ENCODE data around the gene FREM3. TPM values are rescaled to one million over a fixed set of nuclear protein-coding genes. Genes with fewer than 3 reads are reported as not detected.

The FREM3 gene
- total RNA-seq, 1 donor from 2014 or later = not detected

DNA sequence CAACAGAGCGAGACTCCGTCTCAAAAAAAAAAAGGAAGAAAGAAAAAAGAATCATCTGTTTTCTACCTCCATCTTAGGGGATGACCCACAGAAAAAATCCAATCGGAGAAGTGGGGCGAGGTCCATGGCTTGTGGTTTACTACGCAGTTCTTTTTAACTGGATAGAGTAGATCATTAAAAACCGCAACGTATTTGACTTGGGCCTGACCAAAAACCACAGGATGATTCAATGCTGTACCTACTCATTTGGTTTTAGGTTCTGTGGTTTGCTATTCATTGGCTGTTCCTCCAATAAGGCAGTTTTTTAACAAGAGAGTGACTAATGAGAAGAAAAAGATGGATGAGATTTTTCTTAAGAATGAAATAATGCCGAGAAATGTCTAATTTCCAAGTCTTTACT is 83.7 kb downstream of the FREM3 start:
- Mint-ChIP-seq H3K36me3 (no peaks in the 10 kb centered on the region), H3K9me3 (no peaks in the 10 kb centered on the region), H3K4me3 (no peak overlapping the region), H3K27me3 (ENCODE audit: insufficient read depth, low read depth) (peaks cover 4% of the 10 kb centered on the region), H3K27ac (no peak overlapping the region), H3K4me1 (no peaks in the 10 kb centered on the region)
- no peak overlapping the region for H3K9ac ChIP-seq
- no peaks in the 10 kb centered on the region for H4K20me1 ChIP-seq (ENCODE audit: low read depth)
- H3K4me3 ChIP-seq = no peak overlapping the region
- H3K4me1 ChIP-seq = no peaks in the 10 kb centered on the region
- no peak overlapping the region for H3K27ac ChIP-seq
- DNase-seq (ENCODE audit: low spot score) = no peak
- no peak overlapping the region for H3K4me2 ChIP-seq
- H3F3A ChIP-seq (ENCODE audit: low read depth) = no peaks in the 10 kb centered on the region
- TF ChIP-seq EZH2 (IDR thresholded peaks at IDR 0.05) (no peak), EZH2phosphoT487 (IDR thresholded peaks at IDR 0.05) (no peak)
- TF ChIP-seq, protein P1, sequence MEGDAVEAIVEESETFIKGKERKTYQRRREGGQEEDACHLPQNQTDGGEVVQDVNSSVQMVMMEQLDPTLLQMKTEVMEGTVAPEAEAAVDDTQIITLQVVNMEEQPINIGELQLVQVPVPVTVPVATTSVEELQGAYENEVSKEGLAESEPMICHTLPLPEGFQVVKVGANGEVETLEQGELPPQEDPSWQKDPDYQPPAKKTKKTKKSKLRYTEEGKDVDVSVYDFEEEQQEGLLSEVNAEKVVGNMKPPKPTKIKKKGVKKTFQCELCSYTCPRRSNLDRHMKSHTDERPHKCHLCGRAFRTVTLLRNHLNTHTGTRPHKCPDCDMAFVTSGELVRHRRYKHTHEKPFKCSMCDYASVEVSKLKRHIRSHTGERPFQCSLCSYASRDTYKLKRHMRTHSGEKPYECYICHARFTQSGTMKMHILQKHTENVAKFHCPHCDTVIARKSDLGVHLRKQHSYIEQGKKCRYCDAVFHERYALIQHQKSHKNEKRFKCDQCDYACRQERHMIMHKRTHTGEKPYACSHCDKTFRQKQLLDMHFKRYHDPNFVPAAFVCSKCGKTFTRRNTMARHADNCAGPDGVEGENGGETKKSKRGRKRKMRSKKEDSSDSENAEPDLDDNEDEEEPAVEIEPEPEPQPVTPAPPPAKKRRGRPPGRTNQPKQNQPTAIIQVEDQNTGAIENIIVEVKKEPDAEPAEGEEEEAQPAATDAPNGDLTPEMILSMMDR (IDR thresholded peaks at IDR 0.05) = no peak
- H2AFZ ChIP-seq (replicated peaks) = no peak overlapping the region
- no peaks in the 10 kb centered on the region for H3K36me3 ChIP-seq
- H3K9me3 ChIP-seq (ENCODE audit: low read depth) = no peaks in the 10 kb centered on the region
- H3K27me3 ChIP-seq = no peaks in the 10 kb centered on the region
- no peaks in the 10 kb centered on the region for H3K79me2 ChIP-seq (ENCODE audit: low read depth)

DNA sequence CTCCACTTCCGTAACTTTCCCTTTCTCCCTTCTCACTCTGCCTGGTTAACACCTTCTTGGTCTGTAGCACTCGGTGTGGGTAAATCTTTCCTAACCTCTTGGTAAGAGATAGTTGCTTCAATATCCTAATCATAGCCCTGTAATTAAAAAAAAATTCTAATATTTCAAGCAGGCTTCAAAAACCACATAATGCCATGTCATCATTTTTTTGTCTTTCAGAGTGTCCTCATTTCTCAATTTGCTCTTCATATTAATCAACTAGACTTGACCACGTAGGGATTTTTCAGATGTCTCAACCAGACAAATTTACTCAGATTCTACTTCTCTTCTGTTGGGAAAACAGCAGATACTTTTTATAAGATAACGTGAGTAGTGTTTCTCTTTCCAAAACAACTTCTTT is 91.0 kb downstream of the FREM3 start:
- Mint-ChIP-seq H3K4me3 (no peak overlapping the region), H3K9me3 (no peaks in the 10 kb centered on the region), H3K27ac (no peak overlapping the region), H3K36me3 (no peaks in the 10 kb centered on the region), H3K27me3 (ENCODE audit: insufficient read depth, low read depth) (no peaks in the 10 kb centered on the region), H3K4me1 (no peaks in the 10 kb centered on the region)
- Histone ChIP-seq H3K9ac (no peak overlapping the region), H3K79me2 (ENCODE audit: low read depth) (no peaks in the 10 kb centered on the region), H3K9me3 (ENCODE audit: low read depth) (no peaks in the 10 kb centered on the region), H4K20me1 (ENCODE audit: low read depth) (no peaks in the 10 kb centered on the region), H3K27me3 (no peaks in the 10 kb centered on the region), H3K4me3 (no peak overlapping the region), H3K27ac (no peak overlapping the region), H2AFZ (replicated peaks) (no peak overlapping the region), H3K4me1 (no peaks in the 10 kb centered on the region), H3K36me3 (no peaks in the 10 kb centered on the region), H3F3A (ENCODE audit: low read depth) (no peaks in the 10 kb centered on the region), H3K4me2 (no peak overlapping the region)
- DNase-seq (ENCODE audit: low spot score) = no peak
- TF ChIP-seq EZH2 (IDR thresholded peaks at IDR 0.05) (no peak), EZH2phosphoT487 (IDR thresholded peaks at IDR 0.05) (no peak)
- TF ChIP-seq, protein P1 (IDR thresholded peaks at IDR 0.05) = no peak

- Histone ChIP-seq H3K79me2 (ENCODE audit: low read depth) (no peaks in the 10 kb centered on the region), H3K27ac (no peak overlapping the region), H3K27me3 (no peaks in the 10 kb centered on the region), H3F3A (ENCODE audit: low read depth) (no peaks in the 10 kb centered on the region), H3K9me3 (ENCODE audit: low read depth) (no peaks in the 10 kb centered on the region), H3K4me1 (no peaks in the 10 kb centered on the region), H2AFZ (replicated peaks) (no peak overlapping the region), H3K4me3 (no peak overlapping the region), H4K20me1 (ENCODE audit: low read depth) (no peaks in the 10 kb centered on the region), H3K36me3 (no peaks in the 10 kb centered on the region), H3K9ac (no peak overlapping the region), H3K4me2 (no peak overlapping the region)
- no peaks in the 10 kb centered on the region for H3K27me3 Mint-ChIP-seq (ENCODE audit: insufficient read depth, low read depth)
- no peak for DNase-seq (ENCODE audit: low spot score)
- no peak overlapping the region for H3K4me3 Mint-ChIP-seq
- no peaks in the 10 kb centered on the region for H3K4me1 Mint-ChIP-seq
- no peaks in the 10 kb centered on the region for H3K36me3 Mint-ChIP-seq
- TF ChIP-seq EZH2 (IDR thresholded peaks at IDR 0.05) (no peak), EZH2phosphoT487 (IDR thresholded peaks at IDR 0.05) (no peak)
- TF ChIP-seq, protein P1 (IDR thresholded peaks at IDR 0.05) = no peak
- no peak overlapping the region for H3K27ac Mint-ChIP-seq
- H3K9me3 Mint-ChIP-seq = no peaks in the 10 kb centered on the region
Observed at GRCh38 chr4:143606480-143606879, 94.0 kb downstream of the FREM3 start.
